Superior temporal gyrus (tissue), 1 donor: ENCODE results near the gene VTI1A.
"Not testable (repeated sequence)": the region's sequence is repeated elsewhere in the genome, so short reads cannot be mapped to it uniquely, and the experiment has no call there.

ENCODE experiments used
- DNase-seq: peaks from one replicate; pipeline ENCODE4 v3.0.0-alpha.2; 2016; ENCODE audit errors: extremely low spot score

VTI1A gene

DNA sequence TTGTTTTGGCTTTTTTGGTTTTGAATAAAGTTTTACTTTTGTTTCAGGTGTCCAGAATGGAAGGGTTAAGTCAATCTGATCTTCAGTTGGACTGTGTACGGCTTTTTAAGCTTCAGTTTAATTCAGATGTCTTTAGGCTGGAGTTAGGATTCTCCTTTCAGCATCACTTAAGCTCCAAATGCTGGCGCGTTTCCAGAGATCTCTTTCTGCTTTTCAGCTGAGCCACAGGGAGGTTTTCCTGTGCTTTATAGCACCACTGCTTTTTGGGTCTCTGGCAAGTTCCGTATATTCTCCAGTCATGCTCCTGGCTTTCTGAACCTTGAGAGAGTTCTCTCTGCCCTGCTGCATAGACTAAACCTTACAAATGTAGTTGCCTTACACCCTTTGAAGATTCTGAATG is 60.0 kb downstream of the VTI1A start:
- DNase-seq: no peak

DNA sequence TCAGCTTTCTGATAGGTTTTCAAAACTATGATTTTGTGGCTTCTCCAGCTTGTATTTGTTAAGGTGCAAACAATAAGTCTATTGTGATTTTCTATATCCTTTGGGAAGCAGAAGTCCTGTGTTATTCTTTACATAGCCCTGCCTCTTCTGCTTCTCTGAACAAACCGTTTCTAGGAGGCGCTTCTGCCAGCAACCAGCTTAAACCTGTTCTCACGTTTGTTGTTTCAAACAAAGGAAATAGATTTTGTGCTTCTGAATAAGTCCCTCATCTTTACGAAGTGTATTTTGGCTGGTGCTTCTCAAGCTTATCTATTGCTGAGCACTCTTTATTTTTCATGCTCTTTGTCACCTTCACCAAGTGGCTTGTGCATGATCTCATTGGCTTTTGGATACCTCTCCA is 61.0 kb downstream of the VTI1A start:
- DNase-seq: no peak

DNA sequence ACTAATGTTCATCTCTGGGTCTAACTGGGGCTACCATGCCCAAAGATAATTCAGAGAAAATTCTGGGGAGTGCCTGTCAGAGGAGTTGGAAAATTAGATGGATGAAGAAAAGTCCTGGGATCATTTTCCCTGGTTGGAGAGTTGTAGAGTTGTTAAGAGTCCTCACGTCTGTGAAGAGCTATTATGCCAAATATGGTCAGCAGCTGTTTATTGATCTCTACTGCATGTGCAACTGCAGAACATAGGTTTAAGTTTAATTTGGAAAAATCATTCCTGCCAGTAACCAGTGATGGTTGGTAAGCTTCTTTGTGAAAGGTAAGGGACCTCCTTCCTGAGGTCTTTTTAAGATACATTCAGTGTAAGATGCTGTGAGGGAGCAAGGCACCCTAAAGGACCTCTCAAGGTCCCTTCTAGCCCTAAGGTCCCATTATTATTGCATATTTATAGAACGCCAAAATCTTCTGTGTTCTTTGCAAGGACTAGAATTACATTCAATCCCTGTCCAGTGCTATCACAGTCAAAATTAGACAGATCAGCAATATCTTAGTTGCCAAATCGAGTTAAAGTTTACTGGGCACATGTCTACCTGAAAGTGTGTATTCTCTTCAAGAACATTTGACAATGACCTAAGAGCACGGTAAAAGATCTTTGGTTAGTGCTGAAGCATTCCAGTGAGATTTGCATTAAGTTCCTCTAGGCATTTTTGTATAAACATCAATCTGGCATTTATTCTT is 62.7 kb downstream of the VTI1A start:
- no peak for DNase-seq

DNA sequence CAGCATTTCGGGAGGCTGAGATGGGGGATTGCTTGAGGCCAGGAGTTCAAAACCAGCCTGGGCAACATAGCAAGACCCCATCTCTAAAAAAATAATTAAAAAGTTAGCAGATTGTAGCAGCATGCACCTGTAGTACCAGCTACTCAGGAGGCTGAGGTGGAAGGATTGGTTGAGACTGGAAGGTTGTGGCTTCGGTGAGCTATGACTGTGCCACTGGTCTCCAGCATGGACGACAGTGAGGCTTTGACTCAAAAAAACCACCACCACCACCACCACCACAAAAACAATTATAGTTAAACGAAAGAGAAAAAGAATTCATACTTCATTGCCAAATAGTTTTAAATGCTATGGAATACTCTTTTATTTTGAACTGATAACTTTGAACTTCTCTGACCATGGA is 63.4 kb downstream of the VTI1A start:
- DNase-seq: no peak

DNA sequence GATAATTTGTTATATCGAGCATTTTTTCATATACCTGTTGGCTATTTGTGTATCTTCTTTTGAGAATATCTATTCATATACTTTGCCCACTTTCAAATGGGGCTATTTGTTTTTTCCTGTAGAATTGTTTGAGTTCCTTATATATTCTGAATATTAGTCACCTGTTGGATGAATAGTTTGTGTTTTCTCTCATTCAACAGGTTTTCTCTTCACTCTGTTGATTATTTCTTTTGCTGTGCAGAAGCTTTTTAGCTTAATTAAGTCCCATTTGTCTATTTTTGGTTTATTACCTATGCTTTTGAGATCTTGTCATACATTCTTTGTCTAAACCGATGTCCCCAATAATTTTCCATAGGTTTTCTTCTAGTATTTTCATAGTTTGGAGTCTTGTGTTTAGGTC is 65.3 kb downstream of the VTI1A start:
- DNase-seq: no peak

DNA sequence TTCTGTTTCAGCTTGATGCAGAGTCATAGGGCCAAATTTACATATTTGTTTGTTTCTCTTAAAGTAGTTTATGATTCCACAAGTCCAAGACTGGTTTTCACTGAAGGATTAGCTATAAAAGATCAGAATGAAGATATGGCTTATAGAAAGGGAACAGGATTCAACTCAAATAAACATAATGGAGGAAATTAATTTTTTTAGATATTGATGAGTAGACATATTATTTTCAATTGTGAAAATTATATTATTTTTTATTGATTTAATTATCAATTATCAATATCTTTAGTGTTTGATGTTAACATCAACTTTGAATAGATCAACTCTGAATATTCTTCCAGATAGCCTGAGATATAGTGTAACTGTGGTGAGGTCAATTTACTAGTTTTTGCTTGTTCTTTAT is 68.1 kb downstream of the VTI1A start:
- DNase-seq: no peak

DNA sequence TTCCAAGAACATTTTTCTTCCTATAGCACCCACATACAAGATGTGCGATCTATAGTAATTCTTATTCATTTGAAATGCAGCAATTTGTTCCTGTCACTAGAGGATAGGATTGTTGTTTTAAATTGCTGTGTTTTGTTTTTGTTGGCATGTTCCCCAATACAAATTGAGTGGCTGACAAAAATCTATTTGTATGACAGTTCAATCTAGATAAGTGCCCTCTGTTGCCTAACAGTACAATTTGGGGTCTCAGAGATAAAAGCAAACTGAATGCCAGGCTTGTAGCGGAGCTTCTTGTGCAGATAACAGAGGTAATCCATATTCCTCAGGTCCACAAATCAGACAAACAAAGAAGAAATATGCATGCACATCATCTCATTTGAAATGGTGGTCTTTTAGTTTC is 68.8 kb downstream of the VTI1A start:
- DNase-seq: no peak

DNA sequence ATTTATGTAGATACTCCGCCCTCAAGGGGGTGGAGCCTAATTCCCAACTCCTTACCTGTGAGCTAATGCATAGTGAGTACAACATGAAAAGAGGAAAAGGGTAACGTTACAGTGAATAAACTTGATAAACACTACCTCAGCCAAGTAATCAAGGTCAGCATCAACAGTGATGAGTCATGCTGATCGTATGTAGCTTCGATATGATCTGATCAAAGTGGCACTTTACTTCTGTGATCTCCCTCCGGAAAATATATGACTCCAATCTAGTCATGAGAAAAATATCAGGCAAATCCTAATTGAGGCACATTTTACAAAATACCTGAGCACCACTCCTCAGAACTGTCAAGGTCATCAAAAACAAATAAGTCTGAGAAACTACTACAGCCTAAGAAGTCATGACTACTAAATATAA is 70.4 kb downstream of the VTI1A start:
- DNase-seq: no peak

DNA sequence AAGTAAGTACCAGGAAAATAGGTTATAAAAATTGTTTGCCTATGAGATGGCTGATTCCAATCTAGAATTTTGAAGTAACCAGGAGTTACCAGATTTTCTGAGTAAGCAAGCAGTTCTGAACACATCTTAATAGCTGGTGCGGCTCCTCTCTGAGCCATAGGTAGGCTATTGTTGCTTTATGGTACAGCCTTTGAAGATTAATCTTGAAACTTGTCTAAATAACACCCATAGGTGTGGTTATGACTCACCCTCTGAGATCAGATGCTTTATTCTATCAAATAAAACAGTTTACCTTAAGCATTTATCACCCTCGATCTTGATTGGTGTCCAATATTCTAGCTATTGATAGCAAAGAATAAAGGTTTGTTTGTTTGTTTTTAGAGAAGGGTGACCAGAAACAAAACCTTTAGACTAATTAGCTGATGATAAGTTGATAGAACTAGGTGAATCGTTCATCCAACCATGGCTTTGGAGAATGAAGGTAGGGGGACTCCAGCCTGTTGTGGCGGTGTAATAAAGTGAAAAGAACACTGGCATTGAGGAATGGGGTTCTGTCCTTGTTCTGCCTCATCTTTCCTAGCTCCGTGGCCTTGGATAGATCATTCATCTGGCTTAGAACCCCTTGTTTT is 72.2 kb downstream of the VTI1A start:
- DNase-seq: no peak

DNA sequence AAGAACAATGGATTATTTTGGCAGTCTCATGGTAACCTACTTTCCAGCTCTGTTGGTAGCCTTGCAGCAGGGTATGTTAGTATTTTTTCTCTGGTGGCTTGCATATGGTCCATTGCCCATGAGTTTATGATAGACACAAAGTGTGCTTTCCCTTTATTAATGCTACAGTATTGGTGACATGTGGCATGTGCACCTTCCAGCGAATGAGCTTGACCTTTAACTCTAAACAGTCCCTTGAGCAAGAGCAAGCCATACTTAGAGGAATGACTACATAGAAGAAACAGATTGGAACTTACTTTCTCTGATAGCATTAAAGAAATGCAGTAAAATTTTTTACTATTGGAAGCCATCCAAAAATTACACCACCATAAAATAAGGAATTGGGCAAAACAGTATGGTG is 73.9 kb downstream of the VTI1A start:
- no peak for DNase-seq

DNA sequence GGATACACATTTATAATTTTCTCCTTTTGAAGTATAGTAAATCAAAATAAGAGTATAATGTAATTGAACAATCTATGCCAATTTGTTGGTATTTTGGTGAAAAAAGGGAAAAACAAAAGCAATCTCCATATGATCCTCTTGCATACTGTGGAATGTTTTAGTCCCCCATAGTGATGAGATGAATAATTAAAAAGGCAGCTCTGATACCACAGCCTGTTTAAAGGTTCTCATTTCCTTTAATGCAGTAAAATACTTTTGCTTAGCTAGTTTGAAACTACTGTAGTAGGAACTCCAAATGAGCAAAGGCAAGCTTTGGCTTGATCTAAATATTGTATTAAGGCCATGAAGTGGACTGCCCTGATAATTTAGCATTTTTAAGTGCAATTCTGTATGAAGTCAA is 77.6 kb downstream of the VTI1A start:
- DNase-seq: no peak

DNA sequence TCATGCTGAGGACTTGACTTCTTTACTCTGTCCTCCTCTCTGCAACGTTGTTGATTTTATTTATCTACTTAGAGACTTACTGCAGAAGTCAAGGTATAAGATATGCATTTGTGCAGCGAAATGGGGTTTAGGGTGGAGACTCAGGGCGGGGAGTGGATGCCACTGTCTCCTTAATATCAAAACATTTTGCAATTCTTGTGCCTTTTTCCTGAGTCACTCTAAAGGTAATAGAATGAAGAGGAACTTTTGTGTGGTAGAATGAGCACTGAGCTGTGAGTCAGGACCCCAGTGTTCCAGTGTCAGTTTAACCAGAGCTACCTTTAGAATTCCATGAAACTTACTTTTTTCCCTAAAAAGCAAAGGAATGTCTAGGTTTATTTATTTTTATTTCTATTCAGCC is 78.2 kb downstream of the VTI1A start:
- no peak for DNase-seq

DNA sequence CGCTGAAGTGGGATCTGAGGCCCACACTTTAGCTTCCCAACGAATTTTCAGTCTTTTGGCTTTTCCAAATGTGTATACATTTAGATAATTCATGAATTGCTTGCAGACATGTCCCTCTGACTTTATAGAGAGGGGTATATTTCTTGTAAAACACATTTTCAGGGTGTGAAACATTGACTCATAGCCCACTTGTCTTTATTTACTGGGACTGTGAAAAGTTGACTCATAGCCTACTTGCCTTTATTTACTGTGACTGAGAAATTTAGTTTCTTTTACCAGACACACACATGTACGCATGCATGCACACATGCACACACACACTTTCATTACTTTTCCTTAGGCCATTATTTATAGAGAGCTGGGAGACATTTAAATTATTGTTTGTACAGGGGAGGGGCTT is 79.1 kb downstream of the VTI1A start:
- DNase-seq: peak; percentile 23

DNA sequence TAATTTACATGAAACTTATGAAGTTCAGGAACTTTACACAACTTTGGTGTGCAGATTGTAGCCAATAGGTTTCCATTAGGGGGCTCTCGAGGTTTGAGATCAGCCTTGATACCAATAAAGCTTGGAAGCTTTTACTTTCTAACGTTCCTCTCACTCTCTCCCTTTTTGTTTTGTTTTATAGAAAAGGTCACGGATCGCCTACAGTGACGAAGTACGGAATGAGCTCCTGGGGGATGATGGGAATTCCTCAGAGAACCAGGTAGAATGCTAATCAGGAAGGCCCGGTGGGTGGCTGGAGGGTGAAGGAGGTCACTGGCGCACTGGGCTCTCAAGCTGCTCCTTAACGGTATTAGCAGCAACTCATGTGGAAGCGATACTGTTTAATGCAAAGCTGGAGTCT is 79.9 kb downstream of the VTI1A start:
- DNase-seq: peak; percentile 22

DNA sequence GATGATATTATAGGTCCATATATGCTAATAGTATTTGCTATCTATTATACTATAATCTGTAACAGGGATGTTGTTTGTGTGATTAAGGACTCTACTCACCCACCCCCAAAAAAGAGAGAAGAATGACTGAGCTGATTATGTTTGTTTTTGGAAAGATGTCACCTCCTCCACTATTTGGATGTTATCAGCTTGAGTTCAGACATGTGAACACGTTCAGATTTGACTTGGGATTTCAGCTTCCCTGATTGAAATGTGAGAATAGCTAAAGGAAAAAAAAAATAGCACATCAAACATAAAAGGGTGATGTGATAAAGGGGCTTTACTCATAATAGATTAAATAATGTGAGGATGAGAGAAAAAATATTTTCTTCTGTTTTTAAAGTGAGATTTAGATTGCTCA is 81.2 kb downstream of the VTI1A start:
- no peak for DNase-seq

DNA sequence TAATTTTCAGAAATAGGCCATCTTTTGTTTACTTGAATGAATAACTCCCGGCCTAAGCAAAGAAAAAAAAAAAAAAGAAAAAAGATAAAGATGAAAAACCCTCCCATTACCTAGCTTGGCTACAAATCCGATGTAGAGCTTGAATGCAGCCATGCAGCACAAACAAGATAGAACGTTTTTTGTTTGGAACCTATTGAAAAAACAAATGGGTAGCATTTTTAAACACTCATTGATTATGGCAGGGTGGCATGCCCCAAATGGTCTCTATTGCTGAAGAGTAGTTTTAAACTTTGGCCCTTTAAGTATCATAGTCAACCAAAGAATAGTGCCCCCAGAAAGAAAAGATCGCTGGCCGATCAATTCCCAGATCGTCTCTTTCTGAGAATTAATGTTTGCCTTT is 84.4 kb downstream of the VTI1A start:
- no peak for DNase-seq

DNA sequence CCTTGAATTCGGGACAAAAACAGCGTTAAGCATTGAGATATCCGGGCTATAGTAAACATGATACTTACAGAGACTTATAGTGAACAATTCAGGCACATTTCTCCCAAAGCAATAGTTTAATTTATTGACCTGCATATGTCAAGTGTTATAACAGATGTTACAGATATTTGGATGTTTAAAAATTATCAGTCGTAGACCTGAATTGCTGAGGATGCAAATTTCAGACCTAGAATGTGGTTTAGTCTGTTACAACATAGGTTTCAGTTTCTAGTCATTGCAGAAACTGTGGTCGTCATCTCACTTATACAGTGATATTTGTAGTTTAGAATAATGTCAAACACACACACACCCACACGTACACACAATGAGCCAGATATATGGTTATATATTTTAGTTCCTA is 85.2 kb downstream of the VTI1A start:
- no peak for DNase-seq

DNA sequence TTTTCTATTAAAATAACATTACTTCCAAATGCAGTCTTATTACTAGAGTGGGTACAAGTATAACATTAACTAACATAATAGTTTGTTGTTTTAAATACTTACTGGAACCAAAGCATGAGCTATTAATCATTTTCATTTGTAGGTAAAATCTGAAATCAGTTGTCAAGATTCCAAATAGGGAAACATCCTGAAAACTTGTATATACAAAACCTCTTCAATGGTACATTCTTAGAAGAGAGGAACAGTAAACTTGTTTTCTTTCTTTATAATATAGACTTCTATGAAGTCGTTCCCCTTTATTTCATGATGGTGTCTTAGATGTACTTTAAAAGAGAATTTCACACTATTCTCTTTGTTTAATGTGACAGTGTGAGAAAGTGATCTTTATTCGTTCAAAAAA is 85.9 kb downstream of the VTI1A start:
- no peak for DNase-seq

DNA sequence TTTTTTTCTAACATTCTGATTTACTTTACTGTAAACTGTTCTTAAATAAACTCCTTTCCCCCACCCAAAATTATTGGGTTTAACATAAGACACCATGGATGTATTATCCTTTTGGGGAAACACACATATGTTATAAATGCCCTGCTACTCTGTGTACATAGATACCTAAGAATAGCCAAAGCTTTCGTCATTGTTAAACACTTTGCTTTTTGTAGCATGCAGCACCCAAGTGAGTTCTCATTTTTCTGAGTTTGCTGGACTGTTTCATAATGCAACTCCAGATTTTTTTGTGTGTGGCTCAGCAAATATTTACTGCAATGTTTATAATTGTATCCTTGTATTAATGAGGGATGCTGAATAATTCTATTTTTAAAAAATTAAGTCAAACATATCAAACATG is 86.9 kb downstream of the VTI1A start:
- no peak for DNase-seq

DNA sequence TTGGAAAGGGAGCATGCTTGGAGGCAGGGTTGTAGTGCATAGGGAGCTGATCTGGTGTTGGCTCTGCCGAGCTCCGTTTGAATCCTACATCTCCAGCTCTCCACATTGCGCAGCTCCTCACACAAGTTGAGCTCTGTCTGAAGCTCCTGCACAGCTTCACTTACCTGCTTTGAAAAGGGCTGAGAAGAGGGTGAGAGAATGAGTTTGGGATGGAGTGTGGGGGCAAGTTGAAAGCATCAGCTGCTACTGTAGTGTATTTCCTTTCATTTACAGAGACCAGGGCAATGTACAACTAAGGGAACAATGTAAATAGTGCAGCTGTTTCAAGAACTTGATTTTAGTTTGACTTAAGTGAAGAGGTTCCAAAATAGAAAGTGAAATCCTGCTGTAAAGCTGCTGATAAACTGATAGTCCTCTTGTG is 88.5 kb downstream of the VTI1A start:
- DNase-seq: no peak

DNA sequence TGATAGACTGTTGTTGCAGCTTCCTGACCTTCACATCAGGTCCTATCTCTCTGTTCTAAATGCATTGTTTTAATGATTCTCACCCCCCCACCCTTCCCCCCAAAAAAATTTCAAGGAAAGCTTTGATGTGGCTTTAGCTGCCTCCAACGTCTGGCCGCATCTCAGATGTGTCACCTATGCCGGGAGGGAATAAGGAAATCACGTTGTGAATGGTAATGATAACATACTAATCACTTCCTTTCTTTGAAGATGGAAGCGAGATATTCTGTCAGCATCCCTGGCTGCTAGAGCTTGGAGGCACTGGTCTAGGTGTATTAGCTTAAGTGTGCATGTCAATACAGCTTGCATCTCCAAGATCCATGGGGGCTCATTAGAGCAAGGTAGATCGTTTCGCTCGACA is 89.6 kb downstream of the VTI1A start:
- DNase-seq: no peak

DNA sequence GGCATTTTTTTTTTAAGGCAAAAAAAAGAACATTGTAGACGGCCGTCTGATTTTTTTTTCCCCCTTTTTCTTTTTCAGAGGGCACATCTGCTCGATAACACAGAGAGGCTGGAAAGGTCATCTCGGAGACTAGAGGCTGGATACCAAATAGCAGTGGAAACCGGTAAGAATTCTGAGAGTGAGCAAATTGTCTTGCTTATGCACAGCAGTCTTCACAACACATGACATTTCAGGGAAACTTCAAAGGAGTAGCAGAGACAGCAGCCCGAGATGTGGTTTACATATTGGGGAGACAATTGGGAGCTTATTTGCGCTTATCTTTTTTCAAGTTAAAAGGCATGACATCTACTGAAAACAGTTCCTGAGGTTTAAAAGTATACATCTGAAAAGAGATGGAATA is 91.2 kb downstream of the VTI1A start:
- DNase-seq: no peak

DNA sequence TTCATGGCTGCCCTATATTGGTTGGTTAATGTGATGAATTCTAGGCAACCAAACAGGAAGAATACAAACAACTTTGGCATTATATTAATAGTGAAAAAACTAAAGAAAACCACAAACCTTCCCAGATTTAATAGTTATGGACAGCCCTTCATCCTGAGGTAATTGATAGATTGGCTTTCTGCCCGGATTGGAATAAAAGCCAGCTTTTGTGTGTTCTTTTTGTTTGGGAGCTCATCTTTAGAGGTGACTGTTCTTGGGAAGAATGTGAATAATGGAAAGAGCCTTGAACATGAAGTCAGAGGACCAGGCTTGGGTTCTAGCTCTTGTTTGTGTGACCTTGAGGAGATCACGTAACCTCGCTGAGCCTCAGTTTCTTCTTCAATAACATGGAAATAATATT is 92.3 kb downstream of the VTI1A start:
- DNase-seq: no peak

DNA sequence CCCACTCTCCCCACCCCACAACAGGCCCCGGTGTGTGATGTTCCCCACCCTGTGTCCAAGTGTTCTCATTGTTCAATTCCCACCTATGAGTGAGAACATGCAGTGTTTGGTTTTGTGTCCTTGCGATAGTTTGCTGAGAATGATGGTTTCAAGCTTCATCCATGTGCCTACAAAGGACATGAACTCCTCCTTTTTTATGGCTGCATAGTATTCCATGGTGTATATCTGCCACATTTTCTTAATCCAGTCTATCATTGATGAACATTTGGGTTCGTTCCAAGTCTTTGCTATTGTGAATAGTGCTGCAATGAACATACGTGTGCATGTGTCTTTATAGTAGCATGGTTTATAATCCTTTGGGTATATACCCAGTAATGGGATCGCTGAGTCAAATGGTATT is 95.8 kb downstream of the VTI1A start:
- not testable (repeated sequence) for DNase-seq
